ENCODE results near the gene TST.

Gene TST

DNA sequence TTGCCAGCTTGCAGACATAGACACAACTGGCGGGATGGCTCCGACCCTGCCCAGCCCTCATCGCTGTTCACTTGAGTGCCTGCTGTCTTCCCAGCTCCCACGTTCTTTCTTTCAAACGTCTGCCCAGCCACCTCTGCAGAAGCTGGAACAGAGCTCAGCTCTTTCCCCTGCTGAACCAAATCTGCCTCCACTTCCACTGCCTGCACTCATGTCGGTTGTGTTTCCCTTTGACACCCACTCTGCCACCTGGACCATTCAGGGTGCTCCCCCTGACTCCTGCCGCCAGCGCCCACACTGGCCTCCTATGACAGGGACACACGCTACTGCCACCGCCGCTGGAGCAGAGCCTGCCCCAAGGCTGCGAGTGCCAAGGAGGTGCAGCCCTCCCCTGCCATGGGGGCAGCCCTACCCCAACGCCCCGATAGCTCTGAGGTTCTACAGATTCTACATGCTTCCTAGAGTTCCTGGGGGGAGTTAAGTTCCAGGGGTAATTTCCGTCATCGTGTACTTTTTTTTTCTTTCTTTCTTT lies 37.9 kb downstream of the TST start:
- ATAC-seq (ENCODE audit: low read depth) (no peak), DNase-seq (ENCODE audit: low spot score in 2 of 2) (no peak)
- Mint-ChIP-seq H3K36me3 (no peaks in the 10 kb centered on the region), H3K27ac (no peak overlapping the region), H3K4me3 (no peak overlapping the region), H3K4me1 (peaks cover 8% of the 10 kb centered on the region), H3K27me3 (peaks cover 17% of the 10 kb centered on the region), H3K9me3 (no peaks in the 10 kb centered on the region)

GRCh38 chr22:36979016-36979910 lies 40.0 kb downstream of the TST start:
- Mint-ChIP-seq H3K36me3 (no peaks in the 10 kb centered on the region), H3K4me1 (peaks cover 8% of the 10 kb centered on the region), H3K4me3 (no peak overlapping the region), H3K27me3 (peaks cover 10% of the 10 kb centered on the region), H3K27ac (no peak overlapping the region), H3K9me3 (no peaks in the 10 kb centered on the region)
- ATAC-seq (ENCODE audit: low read depth) (no peak), DNase-seq (ENCODE audit: low spot score in 2 of 2) (no peak)

DNA sequence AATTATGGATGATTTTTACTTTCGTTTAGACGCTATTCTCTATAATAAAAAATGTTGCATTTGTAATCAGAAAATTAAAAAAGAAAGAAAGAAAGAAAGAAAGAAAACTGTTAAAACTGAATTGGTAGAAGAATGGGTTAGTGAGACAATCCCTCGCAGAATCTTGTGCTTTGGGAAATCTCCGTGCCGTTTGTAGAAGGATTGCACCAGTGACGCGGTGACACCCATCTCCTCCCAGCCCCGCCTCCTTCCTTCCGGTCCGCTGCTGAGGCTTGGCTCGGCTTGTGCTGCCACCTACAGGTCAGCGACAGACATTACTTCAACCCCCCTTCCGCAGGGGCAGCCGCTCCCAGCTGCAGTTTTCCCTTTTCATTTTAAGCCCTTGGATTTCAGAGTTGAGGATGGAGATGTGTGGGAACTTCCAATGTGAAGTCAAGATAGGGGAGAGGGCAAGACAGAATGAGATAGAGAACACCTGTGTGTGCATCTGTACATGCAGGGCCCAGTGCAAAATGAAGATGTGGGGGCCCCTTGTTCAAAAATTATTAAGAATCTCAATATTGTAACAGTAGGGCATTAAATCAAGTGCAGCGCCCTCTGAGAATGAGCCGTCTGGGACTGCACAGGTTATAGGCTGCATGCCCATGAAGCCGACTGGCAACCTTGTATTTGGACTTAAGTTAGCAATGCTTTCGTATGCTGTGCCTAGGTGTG lies 41.1 kb downstream of the TST start:
- ATAC-seq (ENCODE audit: low read depth): peak; percentile 77
- peak overlapping the region; percentile 97 for H3K4me3 Mint-ChIP-seq
- H3K4me1 Mint-ChIP-seq: peaks cover 8% of the 10 kb centered on the region

GRCh38 chr22:36977401-36977861 lies 41.8 kb downstream of the TST start:
- Mint-ChIP-seq H3K9me3 (no peaks in the 10 kb centered on the region), H3K27ac (peak overlapping the region; percentile 95), H3K36me3 (no peaks in the 10 kb centered on the region), H3K4me1 (peaks cover 8% of the 10 kb centered on the region), H3K27me3 (peaks cover 5% of the 10 kb centered on the region), H3K4me3 (peak overlapping the region; percentile 97)
- peak; percentile 77 to 78 for DNase-seq (ENCODE audit: low spot score in 2 of 2)
- ATAC-seq (ENCODE audit: low read depth): peak; percentile 93

More for the DNA sequence above, 41.1 kb downstream of the TST start:
- H3K36me3 Mint-ChIP-seq: no peaks in the 10 kb centered on the region
- peak overlapping the region; percentile 95 for H3K27ac Mint-ChIP-seq
- peaks cover 7% of the 10 kb centered on the region for H3K27me3 Mint-ChIP-seq
- peak; percentile 88 to 90 for DNase-seq (ENCODE audit: low spot score in 2 of 2)
- H3K9me3 Mint-ChIP-seq: no peaks in the 10 kb centered on the region

- H3K9me3 Mint-ChIP-seq: no peaks in the 10 kb centered on the region
- H3K27ac Mint-ChIP-seq: no peak overlapping the region
- H3K36me3 Mint-ChIP-seq: no peaks in the 10 kb centered on the region
- no peak for DNase-seq (ENCODE audit: low spot score in 2 of 2)
- H3K4me1 Mint-ChIP-seq: peaks cover 8% of the 10 kb centered on the region
- peak overlapping the region; percentile 97 for H3K4me3 Mint-ChIP-seq
- ATAC-seq (ENCODE audit: low read depth): no peak
- peaks cover 2% of the 10 kb centered on the region for H3K27me3 Mint-ChIP-seq
Measured at GRCh38 chr22:36976606-36977005, 42.6 kb downstream of the TST start.

- no peak overlapping the region for H3K4me3 Mint-ChIP-seq
- ATAC-seq (ENCODE audit: low read depth) (no peak), DNase-seq (ENCODE audit: low spot score in 2 of 2) (no peak)
- no peak overlapping the region for H3K27ac Mint-ChIP-seq
- H3K9me3 Mint-ChIP-seq: no peaks in the 10 kb centered on the region
- no peaks in the 10 kb centered on the region for H3K4me1 Mint-ChIP-seq
- no peaks in the 10 kb centered on the region for H3K36me3 Mint-ChIP-seq
- H3K27me3 Mint-ChIP-seq: no peaks in the 10 kb centered on the region
Measured at GRCh38 chr22:36971341-36972125, 47.7 kb downstream of the TST start.

GRCh38 chr22:36968249-36968964 lies 50.8 kb downstream of the TST start:
- Mint-ChIP-seq H3K4me1 (peaks cover 2% of the 10 kb centered on the region), H3K9me3 (no peaks in the 10 kb centered on the region), H3K36me3 (no peaks in the 10 kb centered on the region), H3K27ac (no peak overlapping the region), H3K4me3 (no peak overlapping the region), H3K27me3 (peaks cover 1% of the 10 kb centered on the region)
- DNase-seq (ENCODE audit: low spot score in 2 of 2): no peak
- no peak for ATAC-seq (ENCODE audit: low read depth)

GRCh38 chr22:36966851-36967540 lies 52.3 kb downstream of the TST start:
- Mint-ChIP-seq H3K36me3 (no peaks in the 10 kb centered on the region), H3K9me3 (no peaks in the 10 kb centered on the region), H3K27ac (no peak overlapping the region), H3K27me3 (peaks cover 4% of the 10 kb centered on the region), H3K4me1 (peaks cover 4% of the 10 kb centered on the region), H3K4me3 (no peak overlapping the region)
- ATAC-seq (ENCODE audit: low read depth): no peak
- DNase-seq (ENCODE audit: low spot score in 2 of 2): no peak

DNA sequence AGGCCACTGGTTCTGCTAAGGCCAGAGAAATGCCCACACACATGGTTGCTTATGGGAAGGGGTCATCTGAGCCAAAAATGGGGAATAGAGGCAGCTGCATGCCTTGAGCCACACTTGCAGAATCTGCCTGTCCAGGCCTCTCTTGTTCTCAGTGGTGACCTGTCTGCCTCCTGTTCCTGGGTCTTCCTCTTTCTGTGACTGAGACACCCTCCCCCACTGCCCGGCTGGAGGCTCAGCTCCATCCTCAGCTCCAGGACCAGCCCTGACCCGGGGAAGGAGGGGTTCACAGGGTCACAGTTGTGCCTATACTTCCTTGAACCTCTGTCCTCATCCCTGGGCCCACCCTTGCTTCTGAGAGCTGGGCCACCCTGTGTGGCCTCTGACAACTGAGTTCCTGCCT lies 53.6 kb downstream of the TST start:
- H3K27me3 Mint-ChIP-seq: peaks cover 5% of the 10 kb centered on the region
- no peak overlapping the region for H3K4me3 Mint-ChIP-seq
- no peaks in the 10 kb centered on the region for H3K36me3 Mint-ChIP-seq
- no peak for DNase-seq (ENCODE audit: low spot score in 2 of 2)
- ATAC-seq (ENCODE audit: low read depth): no peak
- peaks cover 4% of the 10 kb centered on the region for H3K4me1 Mint-ChIP-seq
- no peaks in the 10 kb centered on the region for H3K9me3 Mint-ChIP-seq
- peak overlapping the region; percentile 11 for H3K27ac Mint-ChIP-seq

- Mint-ChIP-seq H3K36me3 (no peaks in the 10 kb centered on the region), H3K4me1 (peaks cover 4% of the 10 kb centered on the region), H3K27me3 (peaks cover 8% of the 10 kb centered on the region), H3K9me3 (no peaks in the 10 kb centered on the region), H3K4me3 (no peak overlapping the region), H3K27ac (no peak overlapping the region)
- DNase-seq (ENCODE audit: low spot score in 2 of 2) (no peak), ATAC-seq (ENCODE audit: low read depth) (no peak)
Measured at GRCh38 chr22:36964106-36964505, 55.1 kb downstream of the TST start.

DNA sequence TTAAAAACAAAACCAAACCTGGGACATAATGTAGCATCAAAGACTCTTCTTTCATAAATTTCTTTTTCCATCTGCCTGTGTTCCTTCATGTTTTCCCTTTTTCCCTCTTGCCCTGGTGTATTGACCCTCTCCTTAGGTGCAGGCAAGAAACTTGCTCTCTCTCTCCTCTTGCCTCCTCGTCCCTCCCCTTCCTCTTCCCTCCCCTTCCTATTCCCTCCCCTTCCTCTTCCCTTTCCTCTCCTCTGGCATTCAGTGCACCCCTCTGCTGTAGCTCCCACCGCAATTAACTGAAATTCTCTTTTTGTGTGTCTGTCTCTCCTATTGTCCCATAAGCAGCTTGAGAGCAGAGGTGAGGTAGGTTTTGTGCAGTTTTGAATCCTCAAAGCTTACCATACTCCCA lies 55.9 kb downstream of the TST start:
- no peak for DNase-seq (ENCODE audit: low spot score in 2 of 2)
- no peak overlapping the region for H3K4me3 Mint-ChIP-seq
- H3K27me3 Mint-ChIP-seq: peaks cover 13% of the 10 kb centered on the region
- peaks cover 3% of the 10 kb centered on the region for H3K36me3 Mint-ChIP-seq
- no peak overlapping the region for H3K27ac Mint-ChIP-seq
- ATAC-seq (ENCODE audit: low read depth): no peak
- peaks cover 4% of the 10 kb centered on the region for H3K4me1 Mint-ChIP-seq
- H3K9me3 Mint-ChIP-seq: peaks cover 3% of the 10 kb centered on the region

DNA sequence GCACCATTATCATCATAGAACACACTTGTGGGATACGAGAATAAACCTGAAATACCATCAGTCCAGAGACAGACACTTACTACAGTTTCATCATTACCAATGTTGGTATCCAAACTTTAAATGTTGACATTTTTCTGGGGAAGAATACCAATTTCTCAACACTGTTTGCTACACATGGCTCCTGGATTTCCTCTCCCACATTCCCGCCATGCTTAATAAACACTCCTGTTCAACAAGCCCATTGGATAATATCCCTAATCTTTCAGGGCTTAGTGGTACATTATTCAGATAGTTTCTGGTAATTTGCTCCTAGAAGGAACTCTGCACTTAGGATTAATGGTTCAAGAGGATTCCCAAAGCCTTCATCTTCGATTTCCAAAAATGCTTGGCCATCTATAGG lies 57.6 kb downstream of the TST start:
- H3K9me3 Mint-ChIP-seq: peaks cover 9% of the 10 kb centered on the region
- peaks cover 14% of the 10 kb centered on the region for H3K27me3 Mint-ChIP-seq
- no peak for DNase-seq (ENCODE audit: low spot score in 2 of 2)
- peaks cover 4% of the 10 kb centered on the region for H3K4me1 Mint-ChIP-seq
- H3K27ac Mint-ChIP-seq: no peak overlapping the region
- ATAC-seq (ENCODE audit: low read depth): no peak
- no peak overlapping the region for H3K4me3 Mint-ChIP-seq
- peaks cover 6% of the 10 kb centered on the region for H3K36me3 Mint-ChIP-seq
